Activated CD8-positive, alpha-beta T cell treated with anti-CD3 and anti-CD28 coated beads for 36 hours (primary cell): ENCODE measurements around the gene CCNB2. TPM values are rescaled to one million over a fixed set of nuclear protein-coding genes. Genes with fewer than 3 reads are reported as not detected.

ENCODE experiments used
- ATAC-seq: fragments of 200-7000 bp; cut with Tn5 transposase; one replicate; pipeline ENCODE4 v1.10.0; 2021; ENCODE audit warnings: mild to moderate bottlenecking, moderate library complexity
- CTCF ChIA-PET: fragments of 350-600 bp; sonication (Branson Sonifier 250); formaldehyde crosslinking; loops from one replicate; lab custom pipeline; 2021; ENCODE audit warnings: antibody characterized with exemption; lab: Charles Lee
- POLR2A ChIA-PET: fragments of 350-600 bp; sonication (Branson Sonifier 250); formaldehyde crosslinking; loops from one replicate; lab custom pipeline; 2021; ENCODE audit warnings: antibody characterized with exemption; lab: Charles Lee
- DNase-seq: peaks from one replicate; pipeline ENCODE4 v3.0.0-alpha.2; 2020
- H3K27ac Mint-ChIP-seq: one replicate; pipeline ENCODE4 v1.8.0; 2021; ENCODE audit warnings: mild to moderate bottlenecking, mixed read lengths
- H3K27me3 Mint-ChIP-seq: one replicate; pipeline ENCODE4 v1.8.0; 2021; ENCODE audit warnings: mixed read lengths
- H3K36me3 Mint-ChIP-seq: one replicate; pipeline ENCODE4 v1.8.0; 2021; ENCODE audit warnings: low read depth, mixed read lengths
- H3K4me1 Mint-ChIP-seq: one replicate; pipeline ENCODE4 v1.8.0; 2021; ENCODE audit warnings: low read depth, mixed read lengths
- H3K4me3 Mint-ChIP-seq: one replicate; pipeline ENCODE4 v1.8.0; 2021; ENCODE audit warnings: mild to moderate bottlenecking, moderate library complexity, mixed read lengths
- H3K9me3 Mint-ChIP-seq: one replicate; pipeline ENCODE4 v1.8.0; 2021; ENCODE audit warnings: mixed read lengths
- intact Hi-C: fragments of 100-400 bp; cut with micrococcal nuclease; formaldehyde crosslinking; loops from one replicate; pipeline ENCODE4 v1.10.0; 2022
- total RNA-seq, 2 experiments: library from RNA; stranded (reverse); gene quantifications; one replicate each; pipeline ENCODE4 v1.2.3, GENCODE V29; 2021
- TF ChIP-seq, protein P1 (sequence below): fragments of 200-600 bp; IDR thresholded peaks from one replicate; pipeline ENCODE4 v1.8.0; 2022; ENCODE audit warnings: antibody characterized with exemption, mild to moderate bottlenecking

The CCNB2 gene
- total RNA-seq, 2 experiments from 2014 or later = 61.9 to 64.4 TPM

DNA sequence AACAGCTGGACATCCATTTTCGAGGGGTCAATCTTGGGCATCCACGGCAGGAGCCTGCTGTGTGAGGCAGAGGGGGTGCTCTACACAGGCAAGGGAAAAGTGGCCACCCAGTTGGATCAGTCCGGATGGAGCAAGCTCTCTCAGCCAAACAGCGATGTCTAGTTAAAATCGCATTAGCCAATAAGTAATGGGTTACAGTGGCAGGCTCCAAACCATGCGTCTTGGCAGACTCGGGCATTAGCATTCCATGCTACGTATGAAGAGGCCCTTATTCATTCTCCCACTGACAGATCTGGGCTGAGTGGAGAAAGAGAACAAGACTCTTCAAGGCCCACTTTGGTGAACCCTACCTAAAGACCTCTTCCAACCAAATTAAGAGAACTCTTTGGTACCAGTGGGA, 49.3 kb downstream of the CCNB2 start:
- Mint-ChIP-seq H3K27ac (no peak overlapping the region), H3K9me3 (no peaks in the 10 kb centered on the region), H3K27me3 (no peaks in the 10 kb centered on the region), H3K4me3 (no peak overlapping the region), H3K36me3 (no peaks in the 10 kb centered on the region), H3K4me1 (no peaks in the 10 kb centered on the region)
- POLR2A ChIA-PET = no interaction called here
- DNase-seq (no peak), ATAC-seq (no peak)
- CTCF ChIA-PET = interaction anchor here (1.5 kb wide), 1 partner anchor 8 kb away, joined by 4 read pairs; no protein-coding TSS in a partner anchor
- TF ChIP-seq, protein P1, sequence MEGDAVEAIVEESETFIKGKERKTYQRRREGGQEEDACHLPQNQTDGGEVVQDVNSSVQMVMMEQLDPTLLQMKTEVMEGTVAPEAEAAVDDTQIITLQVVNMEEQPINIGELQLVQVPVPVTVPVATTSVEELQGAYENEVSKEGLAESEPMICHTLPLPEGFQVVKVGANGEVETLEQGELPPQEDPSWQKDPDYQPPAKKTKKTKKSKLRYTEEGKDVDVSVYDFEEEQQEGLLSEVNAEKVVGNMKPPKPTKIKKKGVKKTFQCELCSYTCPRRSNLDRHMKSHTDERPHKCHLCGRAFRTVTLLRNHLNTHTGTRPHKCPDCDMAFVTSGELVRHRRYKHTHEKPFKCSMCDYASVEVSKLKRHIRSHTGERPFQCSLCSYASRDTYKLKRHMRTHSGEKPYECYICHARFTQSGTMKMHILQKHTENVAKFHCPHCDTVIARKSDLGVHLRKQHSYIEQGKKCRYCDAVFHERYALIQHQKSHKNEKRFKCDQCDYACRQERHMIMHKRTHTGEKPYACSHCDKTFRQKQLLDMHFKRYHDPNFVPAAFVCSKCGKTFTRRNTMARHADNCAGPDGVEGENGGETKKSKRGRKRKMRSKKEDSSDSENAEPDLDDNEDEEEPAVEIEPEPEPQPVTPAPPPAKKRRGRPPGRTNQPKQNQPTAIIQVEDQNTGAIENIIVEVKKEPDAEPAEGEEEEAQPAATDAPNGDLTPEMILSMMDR = no peak
- intact Hi-C loops = no loop called here

DNA sequence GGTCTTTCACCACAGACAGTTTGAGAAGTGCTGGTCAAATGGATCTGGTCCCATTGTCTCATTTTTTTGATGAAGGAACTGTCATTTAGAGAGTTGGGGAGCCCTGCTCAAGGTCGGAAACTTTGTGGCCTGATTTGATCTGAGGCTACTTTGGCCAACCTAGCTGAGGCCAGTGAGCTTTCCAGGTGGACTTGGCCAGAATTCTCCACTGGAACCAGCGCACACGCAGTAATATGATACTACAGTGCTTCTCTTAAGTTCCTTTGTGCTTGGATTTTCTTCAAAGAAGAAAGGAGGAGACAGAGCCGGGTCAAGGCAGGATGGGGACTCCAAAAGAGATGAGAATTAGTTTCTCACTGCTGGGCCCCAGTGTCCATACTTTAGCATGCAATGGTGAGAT, 50.5 kb downstream of the CCNB2 start:
- H3K27ac Mint-ChIP-seq = no peak overlapping the region
- intact Hi-C loops = loop anchor here (5.0 kb wide), 1 partner anchor 337 kb away; no protein-coding TSS in a partner anchor
- TF ChIP-seq, protein P1 = no peak
- ATAC-seq (no peak), DNase-seq (no peak)
- H3K4me3 Mint-ChIP-seq = no peak overlapping the region
- no peaks in the 10 kb centered on the region for H3K27me3 Mint-ChIP-seq
- no peaks in the 10 kb centered on the region for H3K9me3 Mint-ChIP-seq
- ChIA-PET CTCF (no interaction called here), POLR2A (no interaction called here)
- no peaks in the 10 kb centered on the region for H3K4me1 Mint-ChIP-seq
- no peaks in the 10 kb centered on the region for H3K36me3 Mint-ChIP-seq

DNA sequence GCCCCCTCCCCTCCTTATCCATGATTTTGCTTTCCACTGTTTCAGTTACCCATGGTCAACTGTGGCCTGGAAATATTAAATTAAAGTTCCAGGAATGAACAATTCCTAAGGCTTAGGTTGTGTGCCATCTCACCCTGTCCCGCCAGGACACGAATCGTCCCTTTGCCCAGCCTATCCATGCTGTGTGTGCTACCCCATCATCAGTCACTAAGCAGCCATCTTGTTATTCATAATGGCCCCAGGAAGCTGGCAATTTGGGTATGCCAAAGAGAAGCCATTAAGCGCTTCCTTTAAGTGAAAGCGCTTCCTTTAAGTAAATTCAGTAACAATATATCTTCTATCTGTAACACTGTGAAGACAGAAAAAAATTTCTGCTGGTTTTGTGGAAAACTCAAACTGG, 52.5 kb downstream of the CCNB2 start:
- Mint-ChIP-seq H3K36me3 (no peaks in the 10 kb centered on the region), H3K9me3 (no peaks in the 10 kb centered on the region), H3K27me3 (no peaks in the 10 kb centered on the region), H3K4me3 (no peak overlapping the region), H3K27ac (no peak overlapping the region), H3K4me1 (no peaks in the 10 kb centered on the region)
- ChIA-PET POLR2A (no interaction called here), CTCF (no interaction called here)
- DNase-seq = no peak
- no peak for ATAC-seq
- TF ChIP-seq, protein P1 = no peak
- intact Hi-C loops = loop anchor here (5.0 kb wide), 1 partner anchor 335 kb away; no protein-coding TSS in a partner anchor

DNA sequence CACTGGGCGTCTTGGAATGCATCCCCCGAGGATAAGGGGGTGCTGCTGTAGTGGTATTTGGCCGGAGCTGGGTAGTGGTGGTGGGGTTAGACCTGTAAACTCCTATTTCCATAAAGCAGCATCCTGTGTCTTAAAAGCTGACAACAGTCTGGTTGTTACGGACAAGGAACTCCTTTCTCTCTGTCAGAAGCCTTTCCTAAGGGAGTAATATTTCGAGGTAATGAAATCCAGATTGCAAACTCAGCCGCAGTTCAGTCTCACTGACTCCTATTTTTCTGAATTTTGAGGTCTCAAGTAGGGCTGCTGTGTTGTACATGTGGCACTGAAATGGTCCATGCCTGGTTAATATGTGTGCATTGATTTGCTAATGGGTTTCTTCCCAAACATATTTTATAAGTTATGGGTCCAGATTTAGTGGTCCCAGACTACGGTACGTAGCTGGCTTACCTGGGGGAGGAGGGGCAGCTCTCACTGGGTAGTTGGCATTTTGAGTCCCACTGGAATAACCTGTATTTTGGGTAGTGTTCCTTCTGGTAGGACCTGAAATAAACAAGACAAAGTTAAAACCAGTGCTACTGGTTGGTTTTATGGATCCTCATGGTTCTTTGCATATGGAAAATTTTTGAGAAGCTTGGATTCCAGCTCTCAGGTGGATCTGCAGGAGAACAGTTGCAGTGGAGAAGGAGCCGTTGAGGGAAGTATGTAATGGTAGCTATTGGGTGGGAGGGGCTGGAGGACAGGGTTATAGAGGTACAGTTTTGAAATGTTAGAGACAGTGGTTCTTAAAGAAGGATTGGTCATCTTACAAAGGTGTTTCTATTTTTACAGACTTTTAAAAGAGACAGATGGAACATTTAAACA, 53.1 kb downstream of the CCNB2 start:
- Mint-ChIP-seq H3K36me3 (no peaks in the 10 kb centered on the region), H3K27ac (no peak overlapping the region), H3K4me3 (no peak overlapping the region), H3K27me3 (no peaks in the 10 kb centered on the region), H3K4me1 (no peaks in the 10 kb centered on the region), H3K9me3 (no peaks in the 10 kb centered on the region)
- intact Hi-C loops = loop anchor here (5.0 kb wide), 1 partner anchor 334 kb away; no protein-coding TSS in a partner anchor
- ChIA-PET POLR2A (no interaction called here), CTCF (interaction anchor here (1.3 kb wide), 1 partner anchor 89 kb away, joined by 4 read pairs; no protein-coding TSS in a partner anchor)
- no peak for ATAC-seq
- no peak for DNase-seq
- TF ChIP-seq, protein P1 = no peak

DNA sequence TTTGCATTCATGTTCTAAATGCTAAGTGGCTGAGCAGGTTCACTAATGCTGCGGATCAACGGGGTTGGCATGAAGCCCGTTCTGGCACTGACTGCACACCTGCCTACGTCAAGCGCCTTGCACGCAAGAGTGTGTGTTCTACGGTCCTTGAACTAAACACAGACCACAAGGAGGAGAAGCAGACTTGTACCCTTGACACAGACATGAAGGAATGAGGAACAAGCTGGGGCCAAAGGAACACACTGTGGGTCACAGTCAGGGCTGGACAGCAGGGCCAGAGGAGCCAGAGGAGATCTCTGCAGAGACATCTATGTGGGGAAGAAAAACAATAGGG, 53.7 kb downstream of the CCNB2 start:
- ATAC-seq (no peak), DNase-seq (no peak)
- no peak overlapping the region for H3K27ac Mint-ChIP-seq
- H3K27me3 Mint-ChIP-seq = no peaks in the 10 kb centered on the region
- TF ChIP-seq, protein P1 = no peak
- no peaks in the 10 kb centered on the region for H3K4me1 Mint-ChIP-seq
- ChIA-PET POLR2A (no interaction called here), CTCF (interaction anchor here (1.3 kb wide), 1 partner anchor 88 kb away, joined by 4 read pairs; no protein-coding TSS in a partner anchor)
- no peaks in the 10 kb centered on the region for H3K36me3 Mint-ChIP-seq
- intact Hi-C loops = loop anchor here (5.0 kb wide), 1 partner anchor 334 kb away; no protein-coding TSS in a partner anchor
- no peak overlapping the region for H3K4me3 Mint-ChIP-seq
- no peaks in the 10 kb centered on the region for H3K9me3 Mint-ChIP-seq
